ENCODE measurements around the gene ALX4.

ALX4 gene

GRCh38 chr11:44333271-44334218 lies 23.6 kb upstream of the ALX4 start:
- H3K4ac ChIP-seq (ENCODE audit: low read length) = no peak overlapping the region
- H2BK120ac ChIP-seq (ENCODE audit: low read depth, low read length) = no peak overlapping the region
- no peak overlapping the region for H2BK15ac ChIP-seq (ENCODE audit: low read length)
- peaks cover 0 to 6% of the 10 kb centered on the region in 2 donors for H3K4me1 ChIP-seq (ENCODE audit: control insufficient read depth in 2 of 2, insufficient read depth in 1 of 2, low read depth in 1 of 2, low read length in 2 of 2)
- H3K27ac ChIP-seq (replicated peaks; ENCODE audit: low read length) = no peak overlapping the region
- no peak overlapping the region for H3K4me3 ChIP-seq (ENCODE audit: low read length in 2 of 2)
- no peak overlapping the region for H4K91ac ChIP-seq (ENCODE audit: low read depth, low read length, poor library complexity)
- H3K4me2 ChIP-seq (ENCODE audit: insufficient read depth, low read length, poor library complexity, severe bottlenecking) = no peak overlapping the region
- WGBS, 2 donors (ENCODE audit: extremely low coverage in 2 of 2, insufficient read length in 2 of 2, insufficient replicate concordance in 1 of 2) = no CpG with 5 or more reads among the region's 14 CpGs
- peaks cover 0 to 94% (median 25%) of the 10 kb centered on the region in 3 experiments for H3K27me3 ChIP-seq (ENCODE audit: control insufficient read depth in 3 of 3, insufficient read depth in 3 of 3, low read depth in 1 of 3, low read length in 3 of 3)
- no peak overlapping the region for H3K23ac ChIP-seq (ENCODE audit: low read depth, low read length, poor library complexity)
- no peak overlapping the region for H2AFZ ChIP-seq (ENCODE audit: low read length)
- H3K18ac ChIP-seq (ENCODE audit: low read length) = no peak overlapping the region
- H2BK12ac ChIP-seq (ENCODE audit: low read length) = no peak overlapping the region
- no peak overlapping the region for H4K8ac ChIP-seq (ENCODE audit: low read depth, low read length)
- H3K36me3 ChIP-seq (replicated peaks in 1 of 2; ENCODE audit: control insufficient read depth in 2 of 2, insufficient read depth in 2 of 2, low read length in 2 of 2) = no peaks in the 10 kb centered on the region
- no peak overlapping the region for H2BK5ac ChIP-seq (ENCODE audit: low read length)
- no peak for DNase-seq (ENCODE audit: low spot score)
- H3K9me3 ChIP-seq (replicated peaks in 1 of 2; ENCODE audit: control insufficient read depth in 2 of 2, insufficient read depth in 1 of 2, low read depth in 1 of 2, low read length in 2 of 2) = no peaks in the 10 kb centered on the region
- no peaks in the 10 kb centered on the region for H3K79me1 ChIP-seq (ENCODE audit: low read depth, low read length)
- H3K14ac ChIP-seq (ENCODE audit: low read length) = no peak overlapping the region
- H3K9ac ChIP-seq (ENCODE audit: low read depth, low read length, poor library complexity) = no peak overlapping the region
- H2AK5ac ChIP-seq (ENCODE audit: low read depth, low read length) = no peak overlapping the region

- Histone ChIP-seq H3K4me1 (ENCODE audit: control insufficient read depth in 2 of 2, insufficient read depth in 1 of 2, low read depth in 1 of 2, low read length in 2 of 2) (peaks cover 0 to 6% of the 10 kb centered on the region in 2 donors), H4K8ac (ENCODE audit: low read depth, low read length) (no peak overlapping the region), H2BK120ac (ENCODE audit: low read depth, low read length) (no peak overlapping the region), H4K91ac (ENCODE audit: low read depth, low read length, poor library complexity) (no peak overlapping the region), H3K4ac (ENCODE audit: low read length) (no peak overlapping the region), H2BK12ac (ENCODE audit: low read length) (no peak overlapping the region), H3K27me3 (ENCODE audit: control insufficient read depth in 3 of 3, insufficient read depth in 3 of 3, low read depth in 1 of 3, low read length in 3 of 3) (peaks cover 0 to 94% (median 26%) of the 10 kb centered on the region in 3 experiments), H3K4me2 (ENCODE audit: insufficient read depth, low read length, poor library complexity, severe bottlenecking) (no peak overlapping the region), H2BK15ac (ENCODE audit: low read length) (no peak overlapping the region), H3K4me3 (ENCODE audit: low read length in 2 of 2) (no peak overlapping the region), H3K23ac (ENCODE audit: low read depth, low read length, poor library complexity) (no peak overlapping the region), H2AFZ (ENCODE audit: low read length) (no peak overlapping the region), H2AK5ac (ENCODE audit: low read depth, low read length) (no peak overlapping the region), H3K27ac (replicated peaks; ENCODE audit: low read length) (no peak overlapping the region), H3K18ac (ENCODE audit: low read length) (no peak overlapping the region), H3K9ac (ENCODE audit: low read depth, low read length, poor library complexity) (no peak overlapping the region), H3K79me1 (ENCODE audit: low read depth, low read length) (no peaks in the 10 kb centered on the region), H3K14ac (ENCODE audit: low read length) (no peak overlapping the region), H2BK5ac (ENCODE audit: low read length) (no peak overlapping the region), H3K9me3 (replicated peaks in 1 of 2; ENCODE audit: control insufficient read depth in 2 of 2, insufficient read depth in 1 of 2, low read depth in 1 of 2, low read length in 2 of 2) (no peaks in the 10 kb centered on the region), H3K36me3 (replicated peaks in 1 of 2; ENCODE audit: control insufficient read depth in 2 of 2, insufficient read depth in 2 of 2, low read length in 2 of 2) (no peaks in the 10 kb centered on the region)
- WGBS, 2 donors (ENCODE audit: extremely low coverage in 2 of 2, insufficient read length in 2 of 2, insufficient replicate concordance in 1 of 2) = no CpG with 5 or more reads among the region's 6 CpGs
- DNase-seq (ENCODE audit: low spot score) = no peak
These were observed 22.7 kb upstream of the ALX4 start for GRCh38 chr11:44332665-44333064.

GRCh38 chr11:44329472-44330230 lies 19.7 kb upstream of the ALX4 start:
- no peak overlapping the region for H2BK15ac ChIP-seq (ENCODE audit: low read length)
- H2BK5ac ChIP-seq (ENCODE audit: low read length) = no peak overlapping the region
- no peak overlapping the region for H2BK120ac ChIP-seq (ENCODE audit: low read depth, low read length)
- DNase-seq (ENCODE audit: low spot score) = no peak
- no peak overlapping the region for H3K14ac ChIP-seq (ENCODE audit: low read length)
- no peak overlapping the region for H3K27ac ChIP-seq (replicated peaks; ENCODE audit: low read length)
- no peak overlapping the region for H4K91ac ChIP-seq (ENCODE audit: low read depth, low read length, poor library complexity)
- no peak overlapping the region for H2BK12ac ChIP-seq (ENCODE audit: low read length)
- no peak overlapping the region for H3K23ac ChIP-seq (ENCODE audit: low read depth, low read length, poor library complexity)
- H3K4me2 ChIP-seq (ENCODE audit: insufficient read depth, low read length, poor library complexity, severe bottlenecking) = no peak overlapping the region
- H3K79me1 ChIP-seq (ENCODE audit: low read depth, low read length) = no peaks in the 10 kb centered on the region
- no peak overlapping the region for H2AK5ac ChIP-seq (ENCODE audit: low read depth, low read length)
- H3K4me3 ChIP-seq (ENCODE audit: low read length in 2 of 2) = no peak overlapping the region
- H4K8ac ChIP-seq (ENCODE audit: low read depth, low read length) = no peak overlapping the region
- peaks cover 2 to 92% (median 39%) of the 10 kb centered on the region in 3 experiments for H3K27me3 ChIP-seq (ENCODE audit: control insufficient read depth in 3 of 3, insufficient read depth in 3 of 3, low read depth in 1 of 3, low read length in 3 of 3)
- no peaks in the 10 kb centered on the region for H3K36me3 ChIP-seq (replicated peaks in 1 of 2; ENCODE audit: control insufficient read depth in 2 of 2, insufficient read depth in 2 of 2, low read length in 2 of 2)
- peaks cover 0 to 4% of the 10 kb centered on the region in 2 donors for H3K4me1 ChIP-seq (ENCODE audit: control insufficient read depth in 2 of 2, insufficient read depth in 1 of 2, low read depth in 1 of 2, low read length in 2 of 2)
- no CpG with 5 or more reads among the region's 8 CpGs for WGBS, 2 donors (ENCODE audit: extremely low coverage in 2 of 2, insufficient read length in 2 of 2, insufficient replicate concordance in 1 of 2)
- no peak overlapping the region for H3K4ac ChIP-seq (ENCODE audit: low read length)
- H2AFZ ChIP-seq (ENCODE audit: low read length) = no peak overlapping the region
- peak overlapping the region; percentile 16 for H3K18ac ChIP-seq (ENCODE audit: low read length)
- no peak overlapping the region for H3K9ac ChIP-seq (ENCODE audit: low read depth, low read length, poor library complexity)
- no peaks in the 10 kb centered on the region for H3K9me3 ChIP-seq (replicated peaks in 1 of 2; ENCODE audit: control insufficient read depth in 2 of 2, insufficient read depth in 1 of 2, low read depth in 1 of 2, low read length in 2 of 2)

GRCh38 chr11:44328138-44328660 lies 18.3 kb upstream of the ALX4 start:
- no peak overlapping the region for H2BK120ac ChIP-seq (ENCODE audit: low read depth, low read length)
- no peak overlapping the region for H2BK15ac ChIP-seq (ENCODE audit: low read length)
- H2BK5ac ChIP-seq (ENCODE audit: low read length) = no peak overlapping the region
- H3K23ac ChIP-seq (ENCODE audit: low read depth, low read length, poor library complexity) = no peak overlapping the region
- no peak overlapping the region for H3K4me2 ChIP-seq (ENCODE audit: insufficient read depth, low read length, poor library complexity, severe bottlenecking)
- no peak overlapping the region for H2AK5ac ChIP-seq (ENCODE audit: low read depth, low read length)
- no peak for DNase-seq (ENCODE audit: low spot score)
- H3K79me1 ChIP-seq (ENCODE audit: low read depth, low read length) = no peaks in the 10 kb centered on the region
- no peaks in the 10 kb centered on the region for H3K9me3 ChIP-seq (replicated peaks in 1 of 2; ENCODE audit: control insufficient read depth in 2 of 2, insufficient read depth in 1 of 2, low read depth in 1 of 2, low read length in 2 of 2)
- H3K36me3 ChIP-seq (replicated peaks in 1 of 2; ENCODE audit: control insufficient read depth in 2 of 2, insufficient read depth in 2 of 2, low read length in 2 of 2) = no peaks in the 10 kb centered on the region
- H3K9ac ChIP-seq (ENCODE audit: low read depth, low read length, poor library complexity) = no peak overlapping the region
- H3K4me1 ChIP-seq (ENCODE audit: control insufficient read depth in 2 of 2, insufficient read depth in 1 of 2, low read depth in 1 of 2, low read length in 2 of 2) = peaks cover 0 to 1% of the 10 kb centered on the region in 2 donors
- H2BK12ac ChIP-seq (ENCODE audit: low read length) = no peak overlapping the region
- no CpG with 5 or more reads among the region's 11 CpGs for whole genome bisulfite sequencing, 2 donors (ENCODE audit: extremely low coverage in 2 of 2, insufficient read length in 2 of 2, insufficient replicate concordance in 1 of 2)
- no peak overlapping the region for H3K4ac ChIP-seq (ENCODE audit: low read length)
- no peak overlapping the region for H2AFZ ChIP-seq (ENCODE audit: low read length)
- H4K91ac ChIP-seq (ENCODE audit: low read depth, low read length, poor library complexity) = no peak overlapping the region
- H3K4me3 ChIP-seq (ENCODE audit: low read length in 2 of 2) = no peak overlapping the region
- no peak overlapping the region for H3K14ac ChIP-seq (ENCODE audit: low read length)
- H3K27me3 ChIP-seq (ENCODE audit: control insufficient read depth in 3 of 3, insufficient read depth in 3 of 3, low read depth in 1 of 3, low read length in 3 of 3) = peaks cover 11 to 92% (median 52%) of the 10 kb centered on the region in 3 experiments
- H3K18ac ChIP-seq (ENCODE audit: low read length) = no peak overlapping the region
- H4K8ac ChIP-seq (ENCODE audit: low read depth, low read length) = no peak overlapping the region
- H3K27ac ChIP-seq (replicated peaks; ENCODE audit: low read length) = no peak overlapping the region
